ENCODE measurements around the gene VPS4A.

- TF ChIP-seq CTCF (IDR thresholded peaks at IDR 0.05; ENCODE audit: low read depth, low read length, missing input control): no peak
- no peak for TF ChIP-seq YY1 (IDR thresholded peaks at IDR 0.05)
- no peak for TF ChIP-seq EGR1 (IDR thresholded peaks at IDR 0.05; ENCODE audit: low read depth in 2 of 2)
- TF ChIP-seq ATF3 (IDR thresholded peaks at IDR 0.05): no peak
- no peak for TF ChIP-seq REST (IDR thresholded peaks at IDR 0.05)
- TF ChIP-seq ZBTB33 (IDR thresholded peaks at IDR 0.05): no peak
- TF ChIP-seq JUND (IDR thresholded peaks at IDR 0.05): no peak
- TF ChIP-seq MAX (IDR thresholded peaks at IDR 0.05): no peak
- no peak for TF ChIP-seq HNF4A (conservative IDR thresholded peaks at IDR 0.05)
- TF ChIP-seq TAF1 (conservative IDR thresholded peaks at IDR 0.05): no peak
- no peak for TF ChIP-seq RAD21 (IDR thresholded peaks at IDR 0.05)
- TF ChIP-seq GABPA (IDR thresholded peaks at IDR 0.05 in 1 of 2, conservative IDR thresholded peaks at IDR 0.05 in 1 of 2): no peak
- TF ChIP-seq FOXA1 (IDR thresholded peaks at IDR 0.05): no peak
- TF ChIP-seq HNF4G (IDR thresholded peaks at IDR 0.05): no peak
Observed at GRCh38 chr16:69334696-69335095, 23.5 kb downstream of the VPS4A start.

Data from liver (tissue), 3 donors.